Muscle of leg (tissue), 11 donors: ENCODE measurements around the gene GLYATL2. TPM values are rescaled to one million over a fixed set of nuclear protein-coding genes. Genes with fewer than 3 reads are reported as not detected.

Experiments used
- DNase-seq: peaks from one replicate; pipeline ENCODE4 v3.0.0; 2013
- H3K27ac ChIP-seq: one replicate; pipeline ENCODE4 v1.5.1; 2013; ENCODE audit warnings: mild to moderate bottlenecking, low read length, control low read depth
- H3K27me3 ChIP-seq: one replicate; pipeline ENCODE4 v1.6.1; 2013; ENCODE audit warnings: low read length; ENCODE audit not compliant: control insufficient read depth, insufficient read depth
- H3K36me3 ChIP-seq: one replicate; pipeline ENCODE4 v1.6.1; 2013; ENCODE audit warnings: low read length; ENCODE audit not compliant: control insufficient read depth, insufficient read depth
- H3K4me1 ChIP-seq: one replicate; pipeline ENCODE4 v1.6.1; 2013; ENCODE audit warnings: low read length; ENCODE audit not compliant: control insufficient read depth, insufficient read depth
- H3K4me3 ChIP-seq: one replicate; pipeline ENCODE4 v1.5.1; 2013; ENCODE audit warnings: low read length, control low read depth
- H3K9me3 ChIP-seq: replicated peaks from 2 replicates; pipeline ENCODE4 v1.6.1; 2013; ENCODE audit warnings: low read depth, low read length; ENCODE audit not compliant: control insufficient read depth
- WGBS: methylation state at CpG from one replicate; pipeline ENCODE4 v1.1.5; 2013; ENCODE audit warnings: missing lambda C conversion rate; ENCODE audit not compliant: insufficient coverage; 5-methylcytosine and 5-hydroxymethylcytosine counted together
- polyA plus RNA-seq, 8 donors: library from polyadenylated mRNA; unstranded; fragments of 120-200 nt; gene quantifications; one replicate each; pipeline versions ENCODE4 v1.2.1 to v1.2.3, GENCODE V29; 2013; ENCODE audit warnings: inconsistent platforms in 1 of 8, low replicate concordance in 1 of 8; ENCODE audit not compliant: insufficient read length in 8 of 8, insufficient read depth in 1 of 8
- total RNA-seq: library from RNA; stranded (reverse); fragments of 120-200 nt; gene quantifications from one replicate; pipeline ENCODE4 v1.2.4, GENCODE V29; 2013

GLYATL2 gene
- total and polyA plus RNA-seq, 9 donors = 0.61 to 2.8 (median 1.00) TPM

DNA sequence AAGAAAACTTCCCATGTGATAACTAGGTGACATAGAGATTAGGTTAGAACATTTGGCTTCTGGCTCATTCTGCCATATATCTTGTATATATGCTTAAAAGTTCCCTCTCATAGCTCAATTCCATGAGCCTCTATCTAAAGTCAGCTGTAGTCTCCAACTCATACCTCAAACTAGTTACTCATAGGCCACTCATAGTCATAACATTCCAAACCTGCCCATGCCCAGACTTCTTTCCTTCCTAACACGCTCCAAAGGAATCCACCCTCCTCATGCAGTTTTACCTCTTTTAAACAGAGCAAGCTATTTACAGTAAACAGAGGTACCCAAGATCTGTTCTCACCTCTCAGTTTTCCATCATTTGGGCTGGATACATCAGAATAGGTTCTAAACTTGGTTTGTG is 39.4 kb downstream of the GLYATL2 start:
- no CpG with 5 or more reads among the region's 1 CpG for WGBS
- H3K9me3 ChIP-seq = peaks cover 9% of the 10 kb centered on the region
- DNase-seq = no peak

DNA sequence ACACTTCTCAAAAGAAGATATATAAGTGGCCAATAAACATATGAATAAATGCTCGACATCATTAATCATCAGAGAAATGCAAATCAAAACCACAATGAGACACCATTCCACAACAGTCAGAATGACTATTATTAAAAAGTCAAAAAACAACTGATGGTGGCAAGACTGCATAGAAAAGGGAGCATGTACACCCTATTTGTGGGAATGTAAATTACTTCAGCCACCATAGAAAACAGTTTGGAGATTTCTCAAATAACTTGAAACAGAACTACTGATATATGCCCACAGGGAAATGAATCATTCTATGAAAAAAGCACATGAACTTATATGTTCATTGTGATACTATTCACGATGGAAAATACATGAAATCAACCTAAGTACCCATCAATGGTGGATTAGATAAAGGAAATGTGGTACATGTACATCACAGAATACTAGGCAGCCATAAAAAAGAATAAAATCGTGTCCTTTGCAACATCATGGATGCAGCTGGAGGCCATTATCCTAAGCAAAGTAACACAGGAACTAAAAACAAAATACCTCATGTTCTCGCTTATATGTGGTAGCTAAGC is 42.4 kb downstream of the GLYATL2 start:
- no peak for DNase-seq
- Histone ChIP-seq H3K36me3 (no peaks in the 10 kb centered on the region), H3K9me3 (peaks cover 2% of the 10 kb centered on the region), H3K27ac (no peak overlapping the region), H3K4me1 (no peaks in the 10 kb centered on the region), H3K27me3 (no peaks in the 10 kb centered on the region), H3K4me3 (no peak overlapping the region)
- no CpG with 5 or more reads among the region's 4 CpGs for WGBS

More for the DNA sequence above, 39.4 kb downstream of the GLYATL2 start:
- Histone ChIP-seq H3K27ac (no peak overlapping the region), H3K4me3 (no peak overlapping the region), H3K4me1 (no peaks in the 10 kb centered on the region), H3K27me3 (no peaks in the 10 kb centered on the region), H3K36me3 (no peaks in the 10 kb centered on the region)

DNA sequence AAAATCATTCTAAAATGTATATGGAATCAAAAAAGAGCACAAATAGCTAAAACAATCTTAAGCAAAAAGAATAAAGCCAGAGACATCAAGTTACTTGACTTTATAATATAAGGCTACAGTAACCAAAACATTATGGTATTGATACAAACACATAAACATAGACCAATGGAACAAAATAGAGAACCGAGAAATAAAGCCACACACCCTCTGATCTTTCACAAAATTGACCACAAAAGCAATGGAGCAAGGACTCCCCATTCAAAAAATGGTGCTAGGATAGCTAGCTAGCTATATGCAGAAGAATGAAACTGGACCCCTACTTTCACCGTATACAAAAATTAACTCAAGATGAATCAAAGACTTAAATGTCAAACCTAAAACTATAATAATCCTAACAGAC is 43.2 kb downstream of the GLYATL2 start:
- Histone ChIP-seq H3K27me3 (no peaks in the 10 kb centered on the region), H3K27ac (no peak overlapping the region), H3K36me3 (no peaks in the 10 kb centered on the region), H3K9me3 (no peaks in the 10 kb centered on the region), H3K4me3 (no peak overlapping the region), H3K4me1 (no peaks in the 10 kb centered on the region)
- DNase-seq = no peak
- WGBS = no CpG with 5 or more reads among the region's 2 CpGs

DNA sequence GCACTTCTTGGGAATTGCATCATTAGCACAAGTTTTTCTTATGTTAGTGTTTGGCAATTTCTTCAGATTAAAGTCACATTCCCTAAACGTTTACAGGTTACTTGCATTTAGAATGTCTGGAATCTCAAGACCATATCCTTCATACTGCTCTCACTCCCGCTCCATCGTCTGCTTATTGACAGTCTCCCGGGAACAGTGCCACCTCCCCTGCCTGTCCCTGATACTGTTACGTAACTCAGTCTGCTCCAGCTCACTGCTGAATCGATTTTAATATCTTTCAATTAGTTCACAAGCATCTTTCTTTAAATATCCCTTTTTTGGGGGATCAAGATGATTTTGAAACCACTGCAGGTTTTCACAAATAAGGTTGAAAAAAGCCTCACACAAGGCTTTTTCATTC is 48.2 kb downstream of the GLYATL2 start:
- Histone ChIP-seq H3K36me3 (no peaks in the 10 kb centered on the region), H3K4me1 (no peaks in the 10 kb centered on the region), H3K27me3 (no peaks in the 10 kb centered on the region), H3K4me3 (no peak overlapping the region), H3K27ac (no peak overlapping the region), H3K9me3 (peaks cover 1% of the 10 kb centered on the region)
- WGBS = 30% methylated on average over 3 of the region's 6 CpGs
- no peak for DNase-seq

DNA sequence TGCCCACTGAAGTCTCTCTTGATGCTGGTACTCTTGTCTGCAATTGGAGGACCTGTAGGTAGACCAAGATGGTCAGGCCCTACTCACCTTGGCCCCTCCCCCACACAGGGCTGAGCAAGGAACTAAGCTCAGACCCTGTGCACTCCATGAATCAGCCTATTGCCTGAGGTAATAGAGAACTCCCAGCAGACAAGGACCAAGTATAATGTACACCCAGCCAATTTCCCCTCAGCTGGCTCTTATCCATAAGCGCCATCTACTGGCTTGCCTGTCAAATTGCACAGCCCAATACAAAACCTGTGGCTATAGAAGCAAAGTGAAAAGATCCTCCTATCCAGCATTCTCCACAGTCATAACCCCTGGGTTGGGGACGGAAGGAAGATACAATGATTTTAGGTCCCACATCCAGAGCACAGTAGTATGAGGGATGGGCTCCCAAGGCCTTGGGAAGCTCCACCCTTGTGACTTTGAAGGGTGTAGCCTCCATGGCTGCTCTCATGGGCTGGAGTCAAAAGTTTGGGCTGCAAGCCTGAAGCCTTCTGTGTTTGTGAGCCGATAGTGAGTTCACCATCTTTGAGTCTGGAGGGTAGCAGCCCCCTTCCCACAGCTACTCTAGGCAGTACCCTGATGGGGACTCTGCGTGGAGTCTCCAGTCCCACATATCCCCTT is 56.0 kb downstream of the GLYATL2 start:
- 64% methylated on average over 2 of the region's 4 CpGs for WGBS
- Histone ChIP-seq H3K4me1 (no peaks in the 10 kb centered on the region), H3K36me3 (no peaks in the 10 kb centered on the region), H3K27ac (no peak overlapping the region), H3K4me3 (no peak overlapping the region), H3K27me3 (no peaks in the 10 kb centered on the region), H3K9me3 (peaks cover 8% of the 10 kb centered on the region)
- DNase-seq = peak; percentile 13

DNA sequence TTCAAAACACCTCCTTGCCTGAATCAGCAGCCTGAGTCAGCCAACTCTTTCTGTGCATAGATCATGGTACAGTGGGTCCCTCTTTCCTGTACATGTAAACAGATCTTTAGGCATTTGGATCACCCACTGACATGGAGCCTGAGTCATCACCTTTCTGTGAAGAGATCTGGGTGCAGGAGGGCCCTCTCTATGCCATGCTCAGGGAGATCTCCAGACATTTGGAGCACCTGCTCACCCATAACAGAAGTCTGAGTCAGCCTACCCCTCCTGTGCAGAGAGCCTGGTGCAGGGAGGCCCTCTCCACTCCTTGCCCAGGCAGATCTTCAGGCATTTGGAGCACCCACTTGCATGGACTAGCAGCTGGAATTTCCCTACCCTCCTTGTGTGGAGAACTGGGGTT is 56.6 kb downstream of the GLYATL2 start:
- Histone ChIP-seq H3K9me3 (peaks cover 8% of the 10 kb centered on the region), H3K36me3 (no peaks in the 10 kb centered on the region), H3K4me1 (no peaks in the 10 kb centered on the region), H3K27me3 (no peaks in the 10 kb centered on the region), H3K4me3 (no peak overlapping the region), H3K27ac (no peak overlapping the region)
- no peak for DNase-seq

DNA sequence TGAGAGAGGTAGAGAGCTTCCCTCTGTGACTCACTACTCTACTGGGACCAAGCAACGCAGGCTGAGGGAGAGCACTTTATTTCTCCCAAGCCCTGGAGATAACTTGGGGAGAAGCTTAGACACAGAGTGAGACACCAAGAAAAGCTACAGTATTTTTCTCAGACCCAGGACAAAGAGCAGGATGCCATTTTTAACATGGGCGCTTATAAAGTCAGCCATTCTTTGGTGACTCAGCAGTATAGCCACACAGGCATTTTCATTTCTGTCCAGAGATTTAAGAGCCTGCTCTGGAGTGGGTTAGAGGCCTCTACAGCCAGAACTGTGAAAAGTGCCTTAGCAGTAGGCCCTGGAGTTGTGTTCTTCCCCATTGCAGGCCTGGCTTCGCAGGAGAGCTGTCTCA is 57.8 kb downstream of the GLYATL2 start:
- WGBS = 90% methylated on average over 2 of the region's 3 CpGs
- no peaks in the 10 kb centered on the region for H3K27me3 ChIP-seq
- no peak for DNase-seq
- H3K4me3 ChIP-seq = no peak overlapping the region
- H3K27ac ChIP-seq = no peak overlapping the region
- peaks cover 8% of the 10 kb centered on the region for H3K9me3 ChIP-seq
- H3K4me1 ChIP-seq = no peaks in the 10 kb centered on the region
- H3K36me3 ChIP-seq = no peaks in the 10 kb centered on the region

DNA sequence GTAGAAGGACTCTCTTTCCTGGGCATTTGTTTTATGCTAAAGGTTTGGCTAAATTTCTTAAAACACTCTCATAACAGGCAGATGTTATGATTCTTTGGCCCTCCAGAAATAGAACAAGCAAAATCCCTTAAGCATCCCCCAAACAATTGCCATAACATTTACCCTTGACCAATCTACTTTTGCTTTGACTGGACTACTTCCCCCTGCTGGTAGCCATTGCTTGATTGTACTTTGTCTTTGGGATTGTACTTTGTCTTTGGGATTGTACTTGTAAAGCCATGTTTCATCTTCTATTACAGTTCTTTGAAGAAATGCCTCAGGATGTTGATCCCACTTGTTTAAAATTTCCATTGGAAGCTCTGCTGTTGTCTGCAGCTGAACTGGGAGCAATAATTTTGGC is 59.5 kb downstream of the GLYATL2 start:
- no peaks in the 10 kb centered on the region for H3K4me1 ChIP-seq
- H3K4me3 ChIP-seq = no peak overlapping the region
- no peak overlapping the region for H3K27ac ChIP-seq
- peaks cover 7% of the 10 kb centered on the region for H3K9me3 ChIP-seq
- no peaks in the 10 kb centered on the region for H3K27me3 ChIP-seq
- no peak for DNase-seq
- H3K36me3 ChIP-seq = no peaks in the 10 kb centered on the region

Other genes with a start within 250 kb of the GLYATL2 start
- gene CNTF, start 222.0 kb downstream of the GLYATL2 start, total RNA-seq = 0.89 TPM
- 1 to 10 TPM in 1 of 8 donors, under 1 TPM in 7; 0.55 to 1.0 (median 0.89) TPM for gene CNTF, start 222.0 kb downstream of the GLYATL2 start, polyA plus RNA-seq
- gene GLYAT, start 112.8 kb downstream of the GLYATL2 start, total RNA-seq = not detected
- not detected for gene GLYAT, start 112.8 kb downstream of the GLYATL2 start, polyA plus RNA-seq
- 0.58 TPM for gene GLYATL1, start 94.8 kb upstream of the GLYATL2 start, total RNA-seq
- gene GLYATL1, start 94.8 kb upstream of the GLYATL2 start, polyA plus RNA-seq = 1 to 10 TPM in 3 of 8 donors, under 1 TPM in 5; 0.48 to 1.2 (median 0.89) TPM
- gene GLYATL1B, start 241.6 kb upstream of the GLYATL2 start, total RNA-seq = not detected
- under 1 TPM in 1 of 8 donors, not detected in 7; 0.14 TPM for gene GLYATL1B, start 241.6 kb upstream of the GLYATL2 start, polyA plus RNA-seq